GM12878 (cell line): ENCODE results near the gene GPC6. TPM values are rescaled to one million over a fixed set of nuclear protein-coding genes. Genes with fewer than 3 reads are reported as not detected.

ENCODE experiments used
- ATAC-seq: fragments of 200-7000 bp; cut with Tn5 transposase; 3 replicates; pipeline ENCODE4 v1.9.1; 2020; ENCODE audit warnings: mild to moderate bottlenecking, moderate library complexity
- BruUV-seq: library from RNA; stranded (reverse); fragments of 400-500 nt; replicated peaks from 2 replicates; lab custom pipeline; 2021; lab: Mats Ljungman, UMichigan
- CTCF ChIA-PET: fragments of 300-600 bp; sonication (Branson Sonifier 250); formaldehyde crosslinking; extraction: SDS; loops from one replicate; lab custom pipeline; 2021; ENCODE audit warnings: inconsistent platforms; lab: Yijun Ruan, JAX
- POLR2A ChIA-PET: fragments of 350-600 bp; formaldehyde crosslinking; extraction: SDS; loops from one replicate; lab custom pipeline; 2021; ENCODE audit warnings: inconsistent platforms; lab: Charles Lee
- RAD21 ChIA-PET: fragments of 300-600 bp; sonication (Branson Sonifier 250); formaldehyde crosslinking; loops from one replicate; lab custom pipeline; 2023; ENCODE audit warnings: antibody characterized with exemption; ENCODE audit not compliant: unreplicated experiment; lab: Charles Lee
- SMC1A ChIA-PET: fragments of 300-600 bp; sonication (Branson Sonifier 250); formaldehyde crosslinking; loops from one replicate; lab custom pipeline; 2023; ENCODE audit not compliant: unreplicated experiment, uncharacterized antibody; lab: Charles Lee
- DNase-seq: peaks from one replicate; pipeline ENCODE4 v3.0.0-alpha.2; 2011; ENCODE audit warnings: low read depth, low spot score
- FAIRE-seq: peaks from 3 replicates; lab custom pipeline; 2011; peaks lifted over from hg19 to GRCh38; lab: Jason Lieb, UNC
- H2AFZ ChIP-seq: 2 replicates; pipeline ENCODE4 v1.6.0; 2011; ENCODE audit warnings: low read depth, low read length, control low read depth; ENCODE audit not compliant: control insufficient read depth
- H3K27ac ChIP-seq: 2 replicates; pipeline ENCODE4 v1.5.1; 2011; ENCODE audit warnings: control low read depth; ENCODE audit not compliant: control insufficient read depth, insufficient read depth
- H3K27me3 ChIP-seq, 2 experiments: replicated peaks in 1 of 2; 2 replicates each; pipeline versions ENCODE4 v1.6.0 to v1.6.1; 2011; ENCODE audit warnings: low read length in 1 of 2; ENCODE audit not compliant: control insufficient read depth in 2 of 2, insufficient read depth in 2 of 2
- H3K36me3 ChIP-seq, 2 experiments: 2 replicates each; pipeline ENCODE4 v1.5.1; 2011; ENCODE audit warnings: low read length in 1 of 2; ENCODE audit not compliant: control insufficient read depth in 2 of 2, insufficient read depth in 2 of 2
- H3K4me1 ChIP-seq: 2 replicates; pipeline ENCODE4 v1.6.1; 2011; ENCODE audit warnings: mild to moderate bottlenecking, low read length, moderate library complexity, mixed read lengths; ENCODE audit not compliant: control insufficient read depth, insufficient read depth
- H3K4me2 ChIP-seq: 2 replicates; pipeline ENCODE4 v1.6.0; 2011; ENCODE audit warnings: control low read depth; ENCODE audit not compliant: control insufficient read depth, insufficient read depth
- H3K4me3 ChIP-seq: fragments of 200-600 bp; sonication (generic); 2 replicates; pipeline ENCODE4 v1.5.1; 2016
- H3K79me2 ChIP-seq: 2 replicates; pipeline ENCODE4 v1.6.0; 2011; ENCODE audit warnings: low read length; ENCODE audit not compliant: control insufficient read depth, insufficient read depth
- H3K9ac ChIP-seq: 2 replicates; pipeline ENCODE4 v1.8.0; 2011; ENCODE audit warnings: low read length, control low read depth, mixed read lengths; ENCODE audit not compliant: control insufficient read depth, insufficient read depth
- H3K9me3 ChIP-seq: replicated peaks from 3 replicates; pipeline ENCODE4 v1.5.1; 2011; ENCODE audit warnings: mild to moderate bottlenecking, low read length; ENCODE audit not compliant: control insufficient read depth, insufficient read depth
- H4K20me1 ChIP-seq: 2 replicates; pipeline ENCODE4 v1.6.0; 2011; ENCODE audit not compliant: control insufficient read depth, insufficient read depth
- GATAD2B ChIP-seq: fragments of 450-650 bp; conservative IDR thresholded peaks from 2 replicates; pipeline ENCODE4 v1.6.1; 2017; ENCODE audit warnings: low read depth, mild to moderate bottlenecking, moderate library complexity
- HDGF ChIP-seq: fragments of 450-650 bp; IDR thresholded peaks from 2 replicates; pipeline ENCODE4 v1.6.1; 2016; ENCODE audit warnings: antibody characterized with exemption
- KLF5 ChIP-seq: fragments of 450-650 bp; IDR thresholded peaks from 2 replicates; pipeline ENCODE4 v1.6.1; 2014; ENCODE audit warnings: mild to moderate bottlenecking; ENCODE audit not compliant: partially characterized antibody
- MEF2B ChIP-seq: fragments of 450-650 bp; IDR thresholded peaks from 2 replicates; pipeline ENCODE4 v1.6.1; 2018; ENCODE audit warnings: mild to moderate bottlenecking, moderate library complexity; ENCODE audit not compliant: partially characterized antibody, poor library complexity, severe bottlenecking
- MXI1 ChIP-seq: fragments of 150-350 bp; IDR thresholded peaks from 2 replicates; pipeline ENCODE4 v1.6.1; 2011; ENCODE audit warnings: low read depth, mild to moderate bottlenecking, inconsistent platforms, low read length, improper control_type of control experiment
- NRF1 ChIP-seq: conservative IDR thresholded peaks from 2 replicates; pipeline ENCODE4 v1.6.1; 2011; ENCODE audit warnings: mild to moderate bottlenecking, low read depth, low read length, improper control_type of control experiment
- POU2F2 ChIP-seq: IDR thresholded peaks from 3 replicates; pipeline ENCODE4 v1.6.1; 2011; ENCODE audit warnings: low read depth, mild to moderate bottlenecking, low read length, borderline replicate concordance
- SMARCA5 ChIP-seq: fragments of 450-650 bp; IDR thresholded peaks from 2 replicates; pipeline ENCODE4 v1.6.1; 2017; ENCODE audit warnings: mild to moderate bottlenecking
- SUPT20H ChIP-seq: IDR thresholded peaks from 2 replicates; pipeline ENCODE4 v1.6.1; 2011; ENCODE audit warnings: low read depth, mild to moderate bottlenecking, low read length, moderate library complexity, borderline replicate concordance; ENCODE audit not compliant: control insufficient read depth
- ZSCAN29 ChIP-seq: fragments of 450-650 bp; IDR thresholded peaks from 2 replicates; pipeline ENCODE4 v1.6.1; 2017; ENCODE audit warnings: mild to moderate bottlenecking, moderate library complexity
- ZZZ3 ChIP-seq: IDR thresholded peaks from 2 replicates; pipeline ENCODE4 v1.6.1; 2011; ENCODE audit warnings: low read depth; ENCODE audit not compliant: control insufficient read depth, insufficient read length
- whole genome bisulfite sequencing: methylation state at CpG from one replicate; pipeline ENCODE4 v1.1.6; 2016; ENCODE audit warnings: low lambda C conversion rate; ENCODE audit not compliant: insufficient replicate concordance, insufficient coverage; ENCODE audit errors: missing lambda C conversion rate; 5-methylcytosine and 5-hydroxymethylcytosine counted together
- in situ Hi-C: fragments of 300-500 bp; cut with MboI; formaldehyde crosslinking; loops from 9 replicates; pipeline ENCODE4 v1.14.3; 2018; ENCODE audit warnings: mixed read lengths
- intact Hi-C: fragments of 100-400 bp; cut with micrococcal nuclease; formaldehyde crosslinking; loops from one replicate; pipeline ENCODE4 v1.14.2; 2022; ENCODE audit not compliant: unreplicated experiment
- polyA plus RNA-seq, 11 experiments: library from polyadenylated mRNA; depleted of rRNA in 4 of 11; unstranded in 6 of 11; stranded (reverse) in 5 of 11; fragments of >200 nt; fragmentation: Nextera tagmentation in 4 of 11; fragmentation: Illumina TruSeq in 1 of 11; extraction: Ambion mirVana in 4 of 11; extraction: Trizol in 1 of 11; gene quantifications; 1 replicate in 1 of 11; 2 replicates in 10 of 11; pipeline versions ENCODE4 v1.2.1 to v1.2.3, GENCODE V29; 2011 to 2016; ENCODE audit warnings: inconsistent platforms in 2 of 11, missing spikeins in 2 of 11, low read depth in 1 of 11
- total RNA-seq, 4 experiments: library from RNA; depleted of rRNA in 3 of 4; stranded (reverse); fragments of >200 nt in 3 of 4; fragmentation: Illumina TruSeq in 1 of 4; extraction: Trizol in 1 of 4; gene quantifications; 2 replicates each; pipeline versions ENCODE4 v1.2.1 to v1.2.3, GENCODE V29; 2013 to 2021

GPC6 gene
- total and polyA plus RNA-seq, 10 of the 15 experiments (the other 5 are each of a cell fraction or from before 2014, with no cell fraction given): 0.03 to 0.04 (median 0.03) TPM; not detected in 7

- in situ Hi-C loops (no loop called here), intact Hi-C loops (no loop called here)
- Histone ChIP-seq H3K27ac (no peak overlapping the region), H3K4me2 (no peak overlapping the region), H2AFZ (no peak overlapping the region), H4K20me1 (no peaks in the 10 kb centered on the region), H3K79me2 (no peaks in the 10 kb centered on the region), H3K9me3 (no peaks in the 10 kb centered on the region), H3K4me1 (no peaks in the 10 kb centered on the region), H3K9ac (no peak overlapping the region), H3K36me3 (no peaks in the 10 kb centered on the region), H3K27me3 (no peaks in the 10 kb centered on the region), H3K4me3 (no peak overlapping the region)
- ChIA-PET SMC1A (no interaction called here), RAD21 (no interaction called here), POLR2A (no interaction called here), CTCF (no interaction called here)
- 44% methylated on average over 2 of the region's 2 CpGs for WGBS
- BruUV-seq: no TSS peak
- no peak for DNase-seq
- FAIRE-seq: no peak
- no peak for ATAC-seq
- TF ChIP-seq POU2F2 (no peak), MEF2B (no peak), HDGF (no peak), KLF5 (no peak), GATAD2B (no peak), SMARCA5 (no peak), ZSCAN29 (no peak), ZZZ3 (no peak), SUPT20H (no peak), MXI1 (no peak), NRF1 (no peak)
- TF ChIP-seq, all 136 proteins: peak for 0
These were observed 1022.0 kb downstream of the GPC6 start for GRCh38 chr13:94248454-94249228.
